IMR-90 (cell line): ENCODE measurements around the gene MMP2. TPM values are rescaled to one million over a fixed set of nuclear protein-coding genes. Genes with fewer than 3 reads are reported as not detected.

ENCODE experiments used
- ATAC-seq: fragments of 200-7000 bp; cut with Tn5 transposase; 2 replicates; pipeline ENCODE4 v1.9.1; 2020; ENCODE audit warnings: low read depth, mild to moderate bottlenecking, moderate library complexity
- BruUV-seq: library from RNA; stranded (reverse); fragments of 400-500 nt; replicated peaks from 2 replicates; lab custom pipeline; 2021; lab: Mats Ljungman, UMichigan
- CTCF ChIA-PET: fragments of 300-600 bp; formaldehyde crosslinking; extraction: SDS; loops from one replicate; lab custom pipeline; 2021; ENCODE audit warnings: antibody characterized with exemption; lab: Yijun Ruan, JAX
- POLR2A ChIA-PET: fragments of 300-600 bp; sonication (Branson Sonifier 250); formaldehyde crosslinking; loops from one replicate; lab custom pipeline; 2022; ENCODE audit warnings: antibody characterized with exemption; ENCODE audit not compliant: unreplicated experiment; lab: Charles Lee
- DNase-seq: peaks from one replicate; pipeline ENCODE4 v3.0.0; 2013
- H2AFZ ChIP-seq: replicated peaks from 2 replicates; pipeline ENCODE3; 2013; ENCODE audit warnings: low read length, mild to moderate bottlenecking; ENCODE audit not compliant: poor library complexity
- H2AK5ac ChIP-seq: 2 replicates; pipeline ENCODE4 v1.6.1; 2013; ENCODE audit warnings: low read depth, low read length, inconsistent platforms
- H2AK9ac ChIP-seq: replicated peaks from 2 replicates; pipeline ENCODE3; 2013; ENCODE audit warnings: mild to moderate bottlenecking, low read depth, low read length, moderate library complexity; ENCODE audit not compliant: poor library complexity
- H2BK120ac ChIP-seq: 2 replicates; pipeline ENCODE4 v1.6.1; 2013; ENCODE audit warnings: low read depth, low read length, inconsistent platforms
- H2BK15ac ChIP-seq: 3 replicates; pipeline ENCODE4 v1.6.1; 2013; ENCODE audit warnings: low read depth, low read length, inconsistent platforms
- H2BK20ac ChIP-seq: 2 replicates; pipeline ENCODE4 v1.6.1; 2013; ENCODE audit warnings: low read depth, mild to moderate bottlenecking, inconsistent platforms, low read length, moderate library complexity
- H2BK5ac ChIP-seq: 2 replicates; pipeline ENCODE4 v1.6.1; 2013; ENCODE audit warnings: mild to moderate bottlenecking, low read depth, low read length, inconsistent platforms; ENCODE audit not compliant: poor library complexity, severe bottlenecking
- H3K14ac ChIP-seq: replicated peaks from 2 replicates; pipeline ENCODE4 v1.6.1; 2013; ENCODE audit warnings: low read depth, low read length, inconsistent platforms
- H3K18ac ChIP-seq: 2 replicates; pipeline ENCODE4 v1.6.1; 2013; ENCODE audit warnings: low read depth, low read length, control low read depth
- H3K23ac ChIP-seq: 2 replicates; pipeline ENCODE4 v1.6.1; 2013; ENCODE audit warnings: low read depth, low read length, inconsistent platforms
- H3K27ac ChIP-seq: 2 replicates; pipeline ENCODE4 v1.5.1; 2013; ENCODE audit warnings: mild to moderate bottlenecking, control low read depth, low read length; ENCODE audit not compliant: insufficient read depth
- H3K27me3 ChIP-seq: 2 replicates; pipeline ENCODE4 v1.6.1; 2013; ENCODE audit warnings: low read length; ENCODE audit not compliant: control insufficient read depth, insufficient read depth
- H3K36me3 ChIP-seq: 2 replicates; pipeline ENCODE4 v1.6.1; 2013; ENCODE audit warnings: low read length, mixed read lengths; ENCODE audit not compliant: control insufficient read depth, insufficient read depth
- H3K4ac ChIP-seq: 2 replicates; pipeline ENCODE4 v1.6.1; 2013; ENCODE audit warnings: low read depth, low read length, inconsistent platforms
- H3K4me1 ChIP-seq: 2 replicates; pipeline ENCODE4 v1.6.1; 2013; ENCODE audit warnings: low read length, mixed read lengths; ENCODE audit not compliant: control insufficient read depth, insufficient read depth
- H3K4me2 ChIP-seq: 2 replicates; pipeline ENCODE4 v1.6.1; 2013; ENCODE audit warnings: low read depth, mild to moderate bottlenecking, control low read depth, low read length, moderate library complexity
- H3K4me3 ChIP-seq: 2 replicates; pipeline ENCODE4 v1.5.1; 2013; ENCODE audit warnings: low read depth, mild to moderate bottlenecking, control low read depth, low read length, moderate library complexity; ENCODE audit not compliant: insufficient read depth
- H3K56ac ChIP-seq: 2 replicates; pipeline ENCODE4 v1.6.1; 2013; ENCODE audit warnings: low read length, inconsistent platforms; ENCODE audit not compliant: insufficient read depth; ENCODE audit errors: extremely low read depth
- H3K79me1 ChIP-seq, 2 experiments: 2 replicates each; pipeline ENCODE4 v1.6.1; 2013; ENCODE audit warnings: low read length in 2 of 2, inconsistent platforms in 1 of 2, low read depth in 1 of 2
- H3K9ac ChIP-seq: 2 replicates; pipeline ENCODE4 v1.6.1; 2013; ENCODE audit warnings: low read depth, low read length, control low read depth
- H3K9me1 ChIP-seq: 2 replicates; pipeline ENCODE4 v1.6.1; 2013; ENCODE audit warnings: low read length, inconsistent platforms; ENCODE audit not compliant: insufficient read depth
- H3K9me3 ChIP-seq: 2 replicates; pipeline ENCODE4 v1.6.1; 2013; ENCODE audit warnings: low read length; ENCODE audit not compliant: control insufficient read depth, insufficient read depth
- H4K20me1 ChIP-seq: 2 replicates; pipeline ENCODE4 v1.6.1; 2013; ENCODE audit warnings: low read length, inconsistent platforms; ENCODE audit not compliant: insufficient read depth
- H4K5ac ChIP-seq: 2 replicates; pipeline ENCODE4 v1.6.1; 2013; ENCODE audit warnings: mild to moderate bottlenecking, low read depth, low read length, control low read depth
- H4K8ac ChIP-seq, 2 experiments: 2 replicates each; pipeline ENCODE4 v1.6.1; 2013; ENCODE audit warnings: low read depth in 2 of 2, low read length in 2 of 2, control low read depth in 1 of 2, inconsistent platforms in 1 of 2
- H4K91ac ChIP-seq: 2 replicates; pipeline ENCODE4 v1.6.1; 2013; ENCODE audit warnings: low read depth, low read length, inconsistent platforms; ENCODE audit not compliant: insufficient read depth
- BHLHE40 ChIP-seq: fragments of 150-350 bp; IDR thresholded peaks from 2 replicates; pipeline ENCODE4 v1.6.1; 2016; ENCODE audit warnings: mild to moderate bottlenecking, low read depth, low read length
- CEBPB ChIP-seq: IDR thresholded peaks from 2 replicates; pipeline ENCODE4 v1.6.1; 2012; ENCODE audit warnings: low read depth, low read length, improper control_type of control experiment
- CHD1 ChIP-seq: IDR thresholded peaks from 2 replicates; pipeline ENCODE4 v1.6.1; 2012; ENCODE audit warnings: low read depth, low read length, improper control_type of control experiment
- FOS ChIP-seq: fragments of 150-350 bp; IDR thresholded peaks from 2 replicates; pipeline ENCODE4 v1.6.1; 2016; ENCODE audit warnings: low read depth, low read length
- MAFK ChIP-seq: IDR thresholded peaks from 2 replicates; pipeline ENCODE4 v1.6.1; 2012; ENCODE audit warnings: low read depth, low read length, improper control_type of control experiment
- MAZ ChIP-seq: IDR thresholded peaks from 2 replicates; pipeline ENCODE4 v1.6.1; 2012; ENCODE audit warnings: low read depth, mild to moderate bottlenecking, low read length, improper control_type of control experiment, moderate library complexity, borderline replicate concordance
- MXI1 ChIP-seq: IDR thresholded peaks from 2 replicates; pipeline ENCODE4 v1.6.1; 2012; ENCODE audit warnings: low read depth, mild to moderate bottlenecking, low read length, moderate library complexity, borderline replicate concordance
- NFE2L2 ChIP-seq: fragments of 150-350 bp; IDR thresholded peaks from 2 replicates; pipeline ENCODE4 v1.6.1; 2016; ENCODE audit warnings: low read depth, mild to moderate bottlenecking, low read length
- POLR2A ChIP-seq: IDR thresholded peaks from 2 replicates; pipeline ENCODE4 v1.6.1; 2012; ENCODE audit warnings: mild to moderate bottlenecking, low read depth, low read length
- RAD21 ChIP-seq: IDR thresholded peaks from 2 replicates; pipeline ENCODE4 v1.6.1; 2012; ENCODE audit warnings: low read length, improper control_type of control experiment
- RCOR1 ChIP-seq: IDR thresholded peaks from 2 replicates; pipeline ENCODE4 v1.6.1; 2012; ENCODE audit warnings: mild to moderate bottlenecking, low read length, improper control_type of control experiment; ENCODE audit not compliant: insufficient replicate concordance
- RFX5 ChIP-seq: IDR thresholded peaks from 2 replicates; pipeline ENCODE4 v1.8.0; 2012; ENCODE audit warnings: low read depth, mild to moderate bottlenecking, low read length, moderate library complexity
- SMC3 ChIP-seq: fragments of 150-350 bp; IDR thresholded peaks from 2 replicates; pipeline ENCODE4 v1.6.1; 2016; ENCODE audit warnings: low read depth, mild to moderate bottlenecking, antibody characterized with exemption, low read length, moderate library complexity
- WGBS, 2 experiments: methylation state at CpG; one replicate each; pipeline versions ENCODE4 v1.1.5 to v1.1.7; 2013; ENCODE audit warnings: missing lambda C conversion rate in 2 of 2; ENCODE audit not compliant: insufficient read length in 1 of 2; ENCODE audit errors: extremely low coverage in 2 of 2; 5-methylcytosine and 5-hydroxymethylcytosine counted together
- dilution Hi-C: fragments of 300-500 bp; cut with HindIII; formaldehyde crosslinking; loops from one replicate; pipeline ENCODE4 v1.14.3; 2018; ENCODE audit warnings: low sequenced_read_pairs; ENCODE audit not compliant: unreplicated experiment
- in situ Hi-C: fragments of 300-500 bp; cut with MboI; formaldehyde crosslinking; loops from 3 replicates; pipeline ENCODE4 v1.14.3; 2019; ENCODE audit warnings: low sequenced_read_pairs, inconsistent platforms, mixed read lengths
- intact Hi-C: fragments of 100-400 bp; cut with micrococcal nuclease; formaldehyde crosslinking; loops from 2 replicates; pipeline ENCODE4 v1.10.0; 2022
- polyA plus RNA-seq, 3 experiments: library from polyadenylated mRNA; depleted of rRNA; stranded (reverse); fragments of >200 nt; gene quantifications; 2 replicates each; pipeline ENCODE4 v1.2.3, GENCODE V29; 2012; ENCODE audit warnings: low replicate concordance in 1 of 3
- total RNA-seq: library from RNA; depleted of rRNA; stranded (reverse); fragments of >200 nt; gene quantifications from 2 replicates; pipeline ENCODE4 v1.2.3, GENCODE V29; 2012
- TF ChIP-seq, protein P1 (sequence below): fragments of 150-350 bp; IDR thresholded peaks from 2 replicates; pipeline ENCODE4 v1.6.1; 2016; ENCODE audit warnings: low read depth, mild to moderate bottlenecking, low read length, moderate library complexity, borderline replicate concordance
- TF ChIP-seq, protein P2 (sequence below): fragments of 150-350 bp; IDR thresholded peaks from 2 replicates; pipeline ENCODE4 v1.6.1; 2017; ENCODE audit warnings: mild to moderate bottlenecking, antibody characterized with exemption, low read length, low read depth
- TF ChIP-seq, protein P3 (sequence below): conservative IDR thresholded peaks from 2 replicates; pipeline ENCODE4 v1.5.1; 2012; ENCODE audit warnings: mild to moderate bottlenecking, low read depth, low read length, improper control_type of control experiment

The MMP2 gene
- total and polyA plus RNA-seq, 2 of the 4 experiments (the other 2 are of a cell fraction) = 240 to 574 TPM

DNA sequence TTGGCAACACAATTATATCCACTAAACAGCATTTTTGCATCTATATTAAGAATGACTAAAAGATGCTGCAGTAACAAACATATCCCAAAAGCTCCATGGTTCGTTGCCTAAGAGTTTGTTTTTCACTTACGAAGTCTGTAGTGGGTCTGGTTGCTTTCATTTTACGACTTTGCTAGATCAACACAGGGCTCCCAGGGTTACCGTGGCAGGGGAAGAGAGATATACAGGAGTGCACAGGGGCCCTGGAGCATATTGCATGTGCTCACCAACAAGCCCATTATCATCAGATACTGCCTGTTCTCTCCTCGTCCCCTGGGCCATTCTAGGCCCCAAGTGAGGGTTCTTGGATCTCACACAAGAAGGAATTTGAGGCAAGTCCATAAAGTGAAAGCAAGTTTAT is 3.1 kb upstream of the MMP2 start:
- H4K5ac ChIP-seq = no peak overlapping the region
- H3K14ac ChIP-seq = no peak overlapping the region
- no peak overlapping the region for H2BK120ac ChIP-seq
- no peak overlapping the region for H3K9ac ChIP-seq
- H4K8ac ChIP-seq = no peak overlapping the region
- no peaks in the 10 kb centered on the region for H3K9me3 ChIP-seq
- no peak overlapping the region for H3K56ac ChIP-seq
- H3K4ac ChIP-seq = no peak overlapping the region
- TF ChIP-seq RFX5 = no peak
- no peak for TF ChIP-seq FOS
- TF ChIP-seq RAD21 = no peak
- TF ChIP-seq MXI1 = no peak
- TF ChIP-seq, protein P1, sequence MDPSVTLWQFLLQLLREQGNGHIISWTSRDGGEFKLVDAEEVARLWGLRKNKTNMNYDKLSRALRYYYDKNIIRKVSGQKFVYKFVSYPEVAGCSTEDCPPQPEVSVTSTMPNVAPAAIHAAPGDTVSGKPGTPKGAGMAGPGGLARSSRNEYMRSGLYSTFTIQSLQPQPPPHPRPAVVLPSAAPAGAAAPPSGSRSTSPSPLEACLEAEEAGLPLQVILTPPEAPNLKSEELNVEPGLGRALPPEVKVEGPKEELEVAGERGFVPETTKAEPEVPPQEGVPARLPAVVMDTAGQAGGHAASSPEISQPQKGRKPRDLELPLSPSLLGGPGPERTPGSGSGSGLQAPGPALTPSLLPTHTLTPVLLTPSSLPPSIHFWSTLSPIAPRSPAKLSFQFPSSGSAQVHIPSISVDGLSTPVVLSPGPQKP = no peak
- no peak for TF ChIP-seq SMC3
- TF ChIP-seq POLR2A = no peak
- TF ChIP-seq CEBPB = no peak
- TF ChIP-seq MAZ = no peak
- no peak for TF ChIP-seq MAFK
- TF ChIP-seq RCOR1 = no peak
- no peak for TF ChIP-seq NFE2L2
- no peak for TF ChIP-seq CHD1
- TF ChIP-seq, protein P2, sequence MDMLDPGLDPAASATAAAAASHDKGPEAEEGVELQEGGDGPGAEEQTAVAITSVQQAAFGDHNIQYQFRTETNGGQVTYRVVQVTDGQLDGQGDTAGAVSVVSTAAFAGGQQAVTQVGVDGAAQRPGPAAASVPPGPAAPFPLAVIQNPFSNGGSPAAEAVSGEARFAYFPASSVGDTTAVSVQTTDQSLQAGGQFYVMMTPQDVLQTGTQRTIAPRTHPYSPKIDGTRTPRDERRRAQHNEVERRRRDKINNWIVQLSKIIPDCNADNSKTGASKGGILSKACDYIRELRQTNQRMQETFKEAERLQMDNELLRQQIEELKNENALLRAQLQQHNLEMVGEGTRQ = no peak
- TF ChIP-seq, protein P3, sequence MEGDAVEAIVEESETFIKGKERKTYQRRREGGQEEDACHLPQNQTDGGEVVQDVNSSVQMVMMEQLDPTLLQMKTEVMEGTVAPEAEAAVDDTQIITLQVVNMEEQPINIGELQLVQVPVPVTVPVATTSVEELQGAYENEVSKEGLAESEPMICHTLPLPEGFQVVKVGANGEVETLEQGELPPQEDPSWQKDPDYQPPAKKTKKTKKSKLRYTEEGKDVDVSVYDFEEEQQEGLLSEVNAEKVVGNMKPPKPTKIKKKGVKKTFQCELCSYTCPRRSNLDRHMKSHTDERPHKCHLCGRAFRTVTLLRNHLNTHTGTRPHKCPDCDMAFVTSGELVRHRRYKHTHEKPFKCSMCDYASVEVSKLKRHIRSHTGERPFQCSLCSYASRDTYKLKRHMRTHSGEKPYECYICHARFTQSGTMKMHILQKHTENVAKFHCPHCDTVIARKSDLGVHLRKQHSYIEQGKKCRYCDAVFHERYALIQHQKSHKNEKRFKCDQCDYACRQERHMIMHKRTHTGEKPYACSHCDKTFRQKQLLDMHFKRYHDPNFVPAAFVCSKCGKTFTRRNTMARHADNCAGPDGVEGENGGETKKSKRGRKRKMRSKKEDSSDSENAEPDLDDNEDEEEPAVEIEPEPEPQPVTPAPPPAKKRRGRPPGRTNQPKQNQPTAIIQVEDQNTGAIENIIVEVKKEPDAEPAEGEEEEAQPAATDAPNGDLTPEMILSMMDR = no peak
- TF ChIP-seq BHLHE40 = no peak
- ChIA-PET CTCF (no interaction called here), POLR2A (no interaction called here)
- BruUV-seq = no TSS peak
- intact Hi-C loops = no loop called here
- H3K79me1 ChIP-seq = peaks cover 12 to 15% of the 10 kb centered on the region in 2 experiments
- no peak overlapping the region for H3K18ac ChIP-seq
- no peak overlapping the region for H4K91ac ChIP-seq
- peaks cover 3% of the 10 kb centered on the region; the same call in 1 of the 2 replicates for H3K9me1 ChIP-seq
- WGBS, 2 experiments = no CpG with 5 or more reads among the region's 5 CpGs
- no peak overlapping the region for H2AFZ ChIP-seq
- H2BK15ac ChIP-seq = no peak overlapping the region
- in situ Hi-C loops = loop anchor here (25.0 kb wide), 1 partner anchor 886 kb away; no protein-coding TSS in a partner anchor
- DNase-seq (no peak), ATAC-seq (no peak)
- no peak overlapping the region for H3K4me3 ChIP-seq
- no peaks in the 10 kb centered on the region for H3K36me3 ChIP-seq
- H3K4me1 ChIP-seq = peaks cover 19% of the 10 kb centered on the region
- H2AK5ac ChIP-seq = no peak overlapping the region
- H2AK9ac ChIP-seq = no peak overlapping the region
- H3K23ac ChIP-seq = no peak overlapping the region
- dilution Hi-C loops = no loop called here
- no peak overlapping the region for H3K27ac ChIP-seq
- no peak overlapping the region for H2BK5ac ChIP-seq
- H2BK20ac ChIP-seq = no peak overlapping the region
- H3K4me2 ChIP-seq = no peak overlapping the region
- no peaks in the 10 kb centered on the region for H3K27me3 ChIP-seq
- peaks cover 5% of the 10 kb centered on the region; the same call in 1 of the 2 replicates for H4K20me1 ChIP-seq
